Left cardiac atrium (tissue), 4 donors: Measurements from ENCODE around the gene TCEA3. TPM values are rescaled to one million over a fixed set of nuclear protein-coding genes. Genes with fewer than 3 reads are reported as not detected.

Experiments used
- ATAC-seq, 2 donors: fragments of 200-7000 bp; cut with Tn5 transposase; one replicate each; pipeline ENCODE4 v1.9.1; 2020; ENCODE audit warnings: mild to moderate bottlenecking in 2 of 2, moderate library complexity in 2 of 2
- DNase-seq: peaks from one replicate; pipeline ENCODE4 v3.0.0-alpha.2; 2020
- intact Hi-C, 2 donors: fragments of 100-400 bp; cut with DNase I; formaldehyde crosslinking; loops; one replicate each; pipeline versions ENCODE4 v1.14.1 to v1.15.1; 2022 to 2023
- total RNA-seq, 2 donors: library from RNA; stranded (reverse); fragmentation: NEBNext Ultra II Directional; extraction: Animal tissue kit (Norgen Biotek cat#: 25700); gene quantifications; one replicate each; pipeline ENCODE4 v1.2.1, GENCODE V29; 2021
- donor health status: DM: no; HTN: yes; CAD: no.
- donor health status: DM: no; HTN: yes; CAD: no; lungs with severe emphysema.
- donor health status: DM: yes; HTN: yes; CAD: no.
- donor health status: Dilated cardiomyopathy.

The TCEA3 gene
- total RNA-seq, 2 donors from 2014 or later: 32.9 to 38.3 TPM

- DNase-seq (no peak), ATAC-seq (no peak)
- intact Hi-C loops: no loop called here
Measured at GRCh38 chr1:23356471-23357137, 67.9 kb downstream of the TCEA3 start.

DNA sequence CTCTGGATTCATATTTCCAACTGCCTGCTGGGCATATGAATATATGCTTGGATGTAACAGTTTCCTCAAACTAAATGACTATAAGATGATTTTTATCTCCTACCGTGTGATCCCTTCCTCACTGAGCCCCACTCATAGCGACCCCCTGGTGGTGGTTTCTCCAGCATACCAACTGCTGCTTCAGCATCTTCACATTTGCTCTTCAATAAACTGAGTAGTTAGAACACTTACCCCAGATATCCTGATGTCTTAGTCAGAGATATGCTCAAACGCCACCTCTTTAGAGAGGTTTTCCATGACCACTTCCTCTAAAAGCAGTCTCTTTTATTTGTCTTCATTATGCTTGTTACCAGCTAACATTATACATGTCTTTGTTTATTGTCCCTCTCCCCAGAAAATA is 70.3 kb downstream of the TCEA3 start:
- ATAC-seq: no peak

DNA sequence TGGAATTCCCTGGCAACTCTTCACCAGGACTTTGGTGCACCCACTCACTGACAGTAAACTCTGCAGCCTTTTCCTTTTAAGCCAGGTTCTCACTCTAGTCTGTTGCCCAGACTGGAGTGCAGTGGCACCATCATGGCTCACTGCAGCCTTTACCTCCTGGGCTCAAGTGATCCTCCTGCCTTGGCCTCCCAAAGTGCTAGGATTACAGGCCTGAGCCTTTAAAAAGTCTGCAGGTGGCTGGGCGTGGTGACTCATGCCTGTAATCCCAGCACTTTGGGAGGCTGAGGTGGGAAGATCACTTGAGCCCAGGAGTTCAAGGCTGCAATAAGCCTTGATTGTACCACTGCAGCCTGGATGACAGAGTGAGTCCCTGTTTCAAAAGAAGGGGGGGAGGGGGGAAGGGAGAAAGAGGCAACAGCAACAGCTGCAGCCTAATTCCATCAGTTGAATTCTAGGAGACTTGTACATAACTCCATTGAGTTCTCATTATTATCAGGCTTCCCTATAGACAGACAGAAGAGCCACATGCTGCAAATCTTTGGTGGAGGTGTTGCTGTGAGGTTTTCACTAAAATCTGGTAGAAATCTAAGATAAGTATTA is 72.4 kb downstream of the TCEA3 start:
- intact Hi-C loops: no loop called here
- ATAC-seq (no peak), DNase-seq (no peak)

More for the DNA sequence above, 70.3 kb downstream of the TCEA3 start:
- no peak for DNase-seq
- intact Hi-C loops: no loop called here

DNA sequence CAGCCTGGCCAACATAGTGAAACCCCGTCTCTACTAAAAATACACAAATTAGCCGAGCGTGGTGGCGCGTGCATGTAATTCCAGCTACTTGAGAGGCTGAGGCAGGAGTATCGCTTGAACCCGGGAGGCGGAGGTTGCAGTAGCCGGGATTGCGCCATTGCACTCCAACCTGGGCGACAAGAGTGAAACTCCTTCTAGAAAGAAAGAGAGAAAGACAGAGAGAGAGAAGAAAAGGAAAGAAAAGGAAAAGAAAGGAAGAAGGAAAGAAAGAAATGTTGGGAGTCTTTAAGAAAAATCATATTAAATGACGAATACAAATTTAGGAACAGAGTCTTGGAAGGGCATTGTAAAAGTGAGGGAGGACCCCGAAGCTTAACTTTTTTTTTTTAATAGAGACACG is 78.6 kb downstream of the TCEA3 start:
- intact Hi-C loops: loop anchor here (10.0 kb wide), 1 partner anchor 59 kb away; no protein-coding TSS in a partner anchor
- no peak for ATAC-seq
- DNase-seq: no peak

GRCh38 chr1:23344987-23345472 is 79.5 kb downstream of the TCEA3 start:
- intact Hi-C loops: loop anchor here (10.0 kb wide), 1 partner anchor 60 kb away; no protein-coding TSS in a partner anchor
- DNase-seq: no peak
- ATAC-seq: no peak

DNA sequence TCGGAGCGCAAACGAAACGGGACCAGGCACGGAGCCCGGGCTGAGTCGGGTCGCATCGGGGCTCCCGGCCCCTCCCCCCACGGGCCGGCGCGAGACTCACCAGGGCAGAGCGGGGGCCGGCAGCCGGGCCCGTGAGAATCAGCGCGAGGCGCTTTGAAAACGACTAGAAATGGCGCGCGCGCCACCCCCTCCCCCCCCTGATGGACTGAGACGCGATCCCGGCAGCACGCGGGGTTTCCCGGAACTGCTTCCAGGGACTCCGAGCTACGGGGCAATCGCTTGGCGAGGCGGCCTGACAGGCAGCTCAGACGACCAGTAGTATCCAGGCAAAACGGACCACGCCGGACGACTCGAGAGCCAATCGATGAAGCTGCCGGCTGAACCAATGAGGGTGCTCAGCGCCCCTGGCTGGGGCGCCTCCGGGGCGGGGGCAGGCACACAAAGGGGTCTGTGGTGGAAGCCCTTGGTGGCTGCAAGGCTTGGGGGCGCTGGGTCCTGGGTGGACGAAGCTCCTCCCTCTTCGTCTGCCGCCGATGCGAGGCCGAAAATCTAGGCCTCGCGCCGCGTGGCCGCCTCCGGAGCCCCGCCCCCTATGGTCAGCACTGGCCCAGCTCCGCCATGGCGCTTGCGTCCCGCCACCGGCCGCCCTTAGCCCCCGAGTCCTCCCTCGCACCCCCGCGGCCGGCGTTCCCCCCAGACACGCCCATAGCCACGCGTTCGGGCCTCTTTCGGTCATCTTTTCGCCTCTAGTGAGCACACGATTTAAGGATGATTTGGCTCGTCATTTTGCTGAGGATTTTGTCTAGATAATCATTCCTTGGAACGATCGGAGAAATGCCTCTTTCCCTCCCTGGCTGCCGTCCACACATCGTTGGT is 80.2 kb downstream of the TCEA3 start, which contains the start of gene HNRNPR:
Gene HNRNPR (minus strand): TSS at position 174 of the 876 bp plus-strand sequence. CDS start 3,276 bp downstream, outside the sequence.
- ATAC-seq (peak; percentile 97 to 98), DNase-seq (peak; percentile 100)
- intact Hi-C loops: loop anchor here (10.0 kb wide), 1 partner anchor 60 kb away; no protein-coding TSS in a partner anchor

DNA sequence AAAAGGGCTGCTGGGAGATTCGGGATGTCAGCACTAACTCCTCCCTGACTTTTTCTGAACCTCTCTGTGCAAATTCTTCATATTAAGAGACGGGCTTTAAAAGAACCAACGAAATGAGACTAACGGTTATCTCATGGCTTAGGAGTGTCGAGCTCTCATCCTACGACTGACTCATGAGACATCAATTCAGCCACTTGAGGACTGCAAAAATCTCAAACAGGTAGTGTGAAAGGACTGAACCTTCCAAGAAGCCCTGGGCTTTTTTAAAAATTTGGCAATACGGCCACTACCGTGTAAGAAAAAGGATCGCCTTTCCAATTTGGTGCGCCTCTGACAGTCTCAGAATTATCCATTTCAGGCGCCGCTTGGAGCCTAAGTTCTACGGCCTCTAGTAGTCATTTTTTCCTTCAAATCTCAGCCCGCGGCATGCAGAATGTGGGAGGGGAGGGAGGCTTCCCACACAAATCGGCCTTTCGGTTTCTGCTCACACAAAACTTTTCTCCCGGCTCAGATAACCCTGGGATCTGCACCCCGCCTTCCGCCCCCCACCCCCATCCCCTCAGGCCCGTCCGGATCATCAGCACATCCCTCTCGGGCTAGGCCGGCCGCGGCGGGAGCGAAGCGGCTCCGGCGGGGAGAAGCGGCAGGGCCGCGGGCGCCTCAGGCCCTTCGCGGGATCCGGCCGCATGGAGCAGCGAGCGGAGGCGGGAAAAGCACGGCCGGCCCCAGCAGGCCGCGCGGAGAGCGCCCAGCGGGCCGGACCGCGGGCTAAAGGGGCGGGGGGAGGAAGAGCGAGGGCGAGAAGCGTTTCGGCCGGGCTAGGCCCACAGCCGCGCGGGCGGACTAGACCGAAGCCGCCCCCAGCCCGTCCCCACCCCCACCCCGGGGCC is 81.1 kb downstream of the TCEA3 start:
- ATAC-seq: peak; percentile 36 to 58
- peak; percentile 35 for DNase-seq
- intact Hi-C loops: loop anchor here (10.0 kb wide), 1 partner anchor 61 kb away; no protein-coding TSS in a partner anchor

GRCh38 chr1:23341931-23342692 is 82.4 kb downstream of the TCEA3 start:
- ATAC-seq: no peak
- no peak for DNase-seq
- intact Hi-C loops: loop anchor here (10.0 kb wide), 1 partner anchor 63 kb away; no protein-coding TSS in a partner anchor

DNA sequence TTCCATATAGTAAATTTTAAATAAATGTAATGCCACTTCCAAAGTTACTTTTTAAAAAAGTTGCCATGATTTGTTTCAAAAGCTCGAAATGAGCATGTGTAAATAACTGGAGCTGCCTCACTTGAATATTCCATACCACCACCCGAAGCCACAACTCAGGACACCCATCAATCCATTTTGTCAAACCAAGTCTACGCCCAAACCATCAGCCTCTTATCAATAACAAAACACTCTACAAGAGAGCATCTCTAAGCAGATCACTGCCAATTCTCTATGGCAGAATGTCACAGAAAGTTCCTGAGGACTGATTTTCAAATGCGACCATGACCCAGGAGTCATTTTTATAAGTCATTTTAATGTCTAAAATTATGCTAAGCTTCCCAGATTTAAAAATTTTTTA is 84.9 kb downstream of the TCEA3 start:
- no peak for ATAC-seq
- intact Hi-C loops: loop anchor here (10.0 kb wide), 1 partner anchor 65 kb away; no protein-coding TSS in a partner anchor
- no peak for DNase-seq

DNA sequence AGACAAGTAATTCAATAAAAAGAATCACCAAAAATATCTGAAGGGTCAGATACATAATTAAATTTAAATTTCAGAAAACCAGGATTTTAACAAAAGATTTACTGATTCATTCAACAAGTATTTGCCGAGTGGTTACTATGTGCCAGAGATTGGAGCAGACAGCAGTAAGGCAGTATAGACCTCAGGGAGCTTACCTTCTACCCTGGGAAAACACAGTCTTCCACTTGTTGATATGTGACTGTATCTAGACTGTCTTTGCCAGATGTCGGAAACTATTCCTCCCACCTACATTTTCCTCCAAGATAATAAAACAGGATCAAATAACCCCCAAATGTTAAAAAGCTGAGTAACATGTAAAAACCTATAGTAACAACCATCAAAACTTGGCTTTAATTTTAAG is 86.7 kb downstream of the TCEA3 start:
- peak in 1 of 2 donors; percentile 26 for ATAC-seq
- intact Hi-C loops: no loop called here
- no peak for DNase-seq

DNA sequence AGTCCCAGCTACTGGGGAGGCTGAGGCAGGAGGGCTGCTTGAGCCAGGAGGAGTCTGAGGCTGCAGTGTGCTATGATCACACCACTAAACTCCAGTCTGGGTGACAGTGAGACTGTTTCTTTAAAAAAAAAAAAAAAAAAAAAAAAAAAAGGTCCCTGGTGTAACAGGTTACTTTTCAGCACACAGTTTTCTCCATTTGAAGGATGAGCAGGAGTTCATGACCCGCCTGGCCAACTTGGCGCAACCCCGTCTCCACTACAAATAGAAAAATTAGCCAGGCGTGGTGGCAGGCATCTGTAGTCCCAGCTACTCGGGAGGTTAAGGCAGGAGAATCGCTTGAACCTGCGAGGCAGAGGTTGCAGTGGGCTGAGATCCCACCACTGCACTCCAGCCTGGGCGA is 92.8 kb downstream of the TCEA3 start:
- no peak for DNase-seq
- intact Hi-C loops: no loop called here
- ATAC-seq: no peak

Other genes with a start within 250 kb of the TCEA3 start
- not detected for gene HTR1D, start 207.2 kb downstream of the TCEA3 start, total RNA-seq
- gene HNRNPR, start 80.5 kb downstream of the TCEA3 start, total RNA-seq: 10 to 100 TPM; 57.3 to 79.8 TPM
- 10 to 100 TPM; 10.1 to 14.2 TPM for gene ZNF436, start 54.9 kb downstream of the TCEA3 start, total RNA-seq
- gene ASAP3, start 59.4 kb upstream of the TCEA3 start, total RNA-seq: 10 to 100 TPM; 36.4 to 39.9 TPM
- 1 to 10 TPM in 1 of 2 donors, under 1 TPM in 1; 0.18 to 1.3 TPM for gene E2F2, start 106.5 kb upstream of the TCEA3 start, total RNA-seq
- 100 to 1,000 TPM; 119 to 172 TPM for gene ID3, start 134.8 kb upstream of the TCEA3 start, total RNA-seq